Stimulated activated CD8-positive, alpha-beta memory T cell treated with anti-CD3 and anti-CD28 coated beads, Interleukin-12 subunit alpha, Interleukin-12 subunit beta, amount 100 ng/mL, for 24 hours (primary cell): ENCODE results near the gene GNAI1.

Source experiments
- DNase-seq: peaks from one replicate; pipeline ENCODE4 v3.0.0-alpha.2; 2020; ENCODE audit errors: extremely low read depth

The GNAI1 gene

GRCh38 chr7:80253237-80253636 is 118.6 kb downstream of the GNAI1 start:
- DNase-seq = no peak

GRCh38 chr7:80253653-80254052 is 119.0 kb downstream of the GNAI1 start:
- no peak for DNase-seq

DNA sequence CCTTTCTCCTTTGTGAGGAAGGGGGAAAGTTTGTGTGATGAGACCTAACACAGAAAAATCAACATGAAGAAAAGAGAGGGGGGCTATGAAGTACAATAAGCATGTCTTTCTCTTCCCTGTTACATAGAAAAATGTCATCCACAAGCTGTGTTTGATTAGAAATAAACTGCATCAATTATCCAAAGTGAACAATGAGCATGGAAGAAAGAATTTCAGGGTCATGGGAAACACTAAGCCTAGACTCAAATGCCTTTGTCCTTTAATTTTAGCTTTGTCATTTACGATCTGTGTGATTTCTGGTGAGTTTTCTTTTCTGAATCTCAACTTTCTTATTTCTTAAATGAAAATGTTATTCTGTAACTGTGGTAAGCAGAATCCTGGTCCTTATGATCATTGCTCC is 121.0 kb downstream of the GNAI1 start:
- no peak for DNase-seq

GRCh38 chr7:80257756-80258155 is 123.1 kb downstream of the GNAI1 start:
- no peak for DNase-seq

DNA sequence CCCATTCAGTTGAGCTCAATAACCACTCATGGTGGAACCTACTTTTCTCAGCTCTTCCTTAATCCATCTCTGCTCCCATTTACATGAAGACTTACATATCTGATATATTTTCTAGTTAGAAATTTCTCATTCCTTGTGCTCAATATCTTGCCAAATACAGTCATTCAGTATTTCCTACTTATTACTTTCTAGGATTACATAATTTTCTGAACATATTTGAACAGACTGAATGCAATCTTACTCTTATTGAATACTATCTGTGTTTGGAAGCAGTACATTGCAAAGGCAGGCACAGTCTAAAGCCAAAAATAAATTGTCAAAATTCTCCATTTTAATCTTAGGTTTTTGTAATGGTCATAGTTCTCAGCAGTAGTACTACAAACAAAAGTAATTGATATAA is 126.0 kb downstream of the GNAI1 start:
- DNase-seq = no peak

- DNase-seq = no peak
Observed at GRCh38 chr7:80263333-80263732, 128.7 kb downstream of the GNAI1 start.

DNA sequence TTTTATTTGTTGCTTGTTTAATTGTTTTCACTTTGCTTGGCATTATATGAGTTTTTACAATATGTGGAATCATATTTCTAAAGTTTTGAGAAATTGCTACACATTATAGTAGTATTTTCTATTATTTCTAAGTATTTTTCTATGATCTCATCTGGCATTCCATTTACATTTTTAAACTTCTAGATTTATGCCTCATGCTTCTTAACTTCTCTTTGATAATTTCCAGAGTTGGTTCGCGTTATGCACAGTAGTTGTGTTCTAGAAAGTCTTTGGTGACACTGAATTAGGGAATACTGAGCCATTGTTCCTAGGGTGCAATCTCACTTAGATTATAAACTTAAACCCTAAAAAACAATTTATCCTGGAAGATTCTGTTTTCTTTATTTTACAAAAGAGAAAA is 129.2 kb downstream of the GNAI1 start:
- DNase-seq = no peak

- no peak for DNase-seq
Observed at GRCh38 chr7:80264769-80265495, 130.3 kb downstream of the GNAI1 start.

DNA sequence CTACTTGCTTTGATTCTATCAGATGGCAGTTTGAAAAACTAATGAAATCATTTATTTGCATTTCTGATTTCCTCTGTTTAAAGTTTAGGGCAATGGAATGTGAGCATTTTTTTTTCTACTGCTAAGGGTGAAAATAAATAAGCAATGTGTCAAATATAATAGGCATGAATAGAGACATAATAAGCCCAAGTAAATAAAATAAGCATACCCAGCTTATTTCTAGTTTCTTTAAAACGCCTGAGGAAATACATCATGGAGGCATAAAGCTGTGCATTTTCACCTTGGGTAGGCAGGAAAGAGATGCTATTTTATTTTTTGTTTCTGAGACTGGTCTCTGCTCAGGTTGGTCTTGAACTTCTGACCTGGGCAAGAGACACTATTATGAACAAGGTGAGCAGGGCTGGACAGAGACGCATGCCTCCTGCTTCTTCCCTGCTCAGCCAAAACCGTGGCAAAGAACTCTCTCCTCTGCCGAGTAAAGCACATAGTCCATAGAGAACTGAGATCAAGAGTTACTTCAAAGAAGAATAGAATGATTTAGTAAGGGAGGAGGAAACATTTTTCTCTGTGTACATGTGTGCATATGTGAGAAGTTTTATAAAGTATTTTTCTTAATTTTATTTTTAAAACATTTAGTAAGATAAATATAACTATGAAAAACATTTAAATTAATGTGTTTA is 138.1 kb downstream of the GNAI1 start:
- no peak for DNase-seq

DNA sequence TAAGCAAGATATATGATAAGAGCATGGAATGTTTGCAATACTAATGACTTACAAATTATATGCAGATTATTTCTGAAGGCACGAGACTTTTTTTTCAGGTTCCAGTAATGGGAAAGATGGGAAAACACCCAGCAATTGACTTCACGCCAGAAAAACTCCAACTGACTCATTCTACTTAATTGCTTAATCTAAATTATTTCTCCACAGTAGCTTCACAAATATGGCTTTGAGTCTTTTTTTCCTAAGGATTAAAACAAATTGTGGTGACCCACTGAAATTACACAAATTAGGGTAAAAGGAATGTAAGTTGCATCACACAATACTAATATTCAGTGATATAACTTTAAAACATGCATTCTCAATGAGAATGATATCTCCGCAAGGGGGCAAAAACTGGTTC is 138.7 kb downstream of the GNAI1 start:
- DNase-seq = no peak

- DNase-seq = no peak
Observed at GRCh38 chr7:80275192-80275605, 140.6 kb downstream of the GNAI1 start.
